Kidney epithelial cell (primary cell): ENCODE measurements around the gene CCNI. TPM values are rescaled to one million over a fixed set of nuclear protein-coding genes. Genes with fewer than 3 reads are reported as not detected.
A peak's percentile ranks its signal among the peaks of the same experiment; 100 is the strongest.
"Not testable (repeated sequence)": the region's sequence is repeated elsewhere in the genome, so short reads cannot be mapped to it uniquely, and the experiment has no call there.

Experiments used
- DNase-seq: peaks from one replicate; pipeline ENCODE4 v3.0.0-alpha.2; 2010; ENCODE audit warnings: low read depth
- H3K27me3 ChIP-seq: 2 replicates; pipeline ENCODE4 v1.6.0; 2011; ENCODE audit warnings: low read length; ENCODE audit not compliant: control insufficient read depth, insufficient read depth
- H3K36me3 ChIP-seq: 2 replicates; pipeline ENCODE4 v1.5.1; 2011; ENCODE audit warnings: low read length; ENCODE audit not compliant: control insufficient read depth, insufficient read depth
- H3K4me3 ChIP-seq: 2 replicates; pipeline ENCODE4 v1.5.1; 2011; ENCODE audit warnings: low read depth, mild to moderate bottlenecking, control low read depth, low read length
- CTCF ChIP-seq: IDR thresholded peaks from 2 replicates; pipeline ENCODE4 v1.5.1; 2011; ENCODE audit warnings: mild to moderate bottlenecking, moderate library complexity, low read length, control low read depth, inconsistent platforms; ENCODE audit not compliant: insufficient read depth, poor library complexity, severe bottlenecking
- total RNA-seq: library from RNA; depleted of rRNA; stranded (reverse); fragments of >200 nt; gene quantifications from 2 replicates; pipeline ENCODE4 v1.2.3, GENCODE V29; 2015

CCNI gene
- total RNA-seq, 1 donor from 2014 or later: 388 TPM

- no peak for TF ChIP-seq CTCF
- Histone ChIP-seq H3K36me3 (no peaks in the 10 kb centered on the region), H3K4me3 (peak overlapping the region; percentile 95), H3K27me3 (no peaks in the 10 kb centered on the region)
- DNase-seq: no peak
These were observed 2.5 kb downstream of the CCNI start for GRCh38 chr4:77073106-77073809.

GRCh38 chr4:77072195-77072753, 3.5 kb downstream of the CCNI start:
- DNase-seq: no peak
- Histone ChIP-seq H3K4me3 (no peak overlapping the region), H3K27me3 (no peaks in the 10 kb centered on the region), H3K36me3 (no peaks in the 10 kb centered on the region)
- TF ChIP-seq CTCF: no peak

DNA sequence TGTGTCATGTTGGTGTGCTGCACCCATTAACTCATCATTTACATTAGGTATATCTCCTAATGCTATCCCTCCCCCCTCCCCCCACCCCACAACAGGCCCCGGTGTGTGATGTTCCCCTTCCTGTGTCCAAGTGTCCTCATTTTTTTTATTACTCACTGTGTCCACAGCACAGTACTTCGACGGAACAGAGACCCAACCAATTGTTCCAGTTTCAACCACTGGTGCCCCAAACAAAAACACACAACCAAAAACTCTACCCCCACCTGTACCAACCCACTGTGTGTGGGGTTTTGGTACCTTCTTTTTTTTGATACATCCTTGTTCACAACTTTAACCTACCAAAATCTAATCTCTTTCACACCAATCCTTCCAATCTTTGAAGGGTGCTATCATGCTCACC, 6.3 kb downstream of the CCNI start:
- H3K36me3 ChIP-seq, H3K27me3 ChIP-seq, H3K4me3 ChIP-seq, DNase-seq: not testable (repeated sequence)

- no peak overlapping the region for H3K4me3 ChIP-seq
- no peaks in the 10 kb centered on the region for H3K36me3 ChIP-seq
These were observed 10.4 kb downstream of the CCNI start for GRCh38 chr4:77065382-77065781.

GRCh38 chr4:77062856-77063255, 12.9 kb downstream of the CCNI start:
- no peaks in the 10 kb centered on the region for H3K27me3 ChIP-seq
- no peak overlapping the region for H3K4me3 ChIP-seq
- TF ChIP-seq CTCF: no peak
- DNase-seq: no peak
- no peaks in the 10 kb centered on the region for H3K36me3 ChIP-seq

More at GRCh38 chr4:77065382-77065781, 10.4 kb downstream of the CCNI start:
- DNase-seq: no peak
- no peaks in the 10 kb centered on the region for H3K27me3 ChIP-seq
- TF ChIP-seq CTCF: no peak

DNA sequence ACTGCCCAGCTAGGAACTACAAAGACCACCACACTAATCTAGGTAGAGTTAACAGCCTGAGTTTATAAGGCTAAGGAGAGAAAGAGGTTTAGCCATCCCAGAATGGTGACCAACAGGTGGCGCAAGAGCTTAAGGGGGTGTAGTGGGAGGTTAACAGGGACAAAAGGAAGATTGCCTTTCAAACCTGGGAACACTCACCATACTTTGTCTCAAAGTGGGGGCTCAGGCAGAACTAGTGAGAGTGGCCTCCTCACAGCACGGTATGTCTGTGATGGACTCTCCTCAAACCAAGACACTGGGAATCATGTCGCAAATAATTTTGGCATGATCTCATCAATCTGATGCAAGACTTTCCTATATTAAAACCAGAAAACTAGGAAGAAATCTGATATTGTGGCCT, 23.4 kb downstream of the CCNI start:
- TF ChIP-seq CTCF: peak; percentile 67
- no peaks in the 10 kb centered on the region for H3K27me3 ChIP-seq
- no peak overlapping the region for H3K4me3 ChIP-seq
- H3K36me3 ChIP-seq: peaks cover 5% of the 10 kb centered on the region
- no peak for DNase-seq
